Inflammatory macrophage treated with lipopolysaccharide for 4 hours (primary cell): Measurements from ENCODE around the gene WNK1.
A peak's percentile ranks its signal among the peaks of the same experiment; 100 is the strongest.
"Not testable (repeated sequence)": the region's sequence is repeated elsewhere in the genome, so short reads cannot be mapped to it uniquely, and the experiment has no call there.

ENCODE experiments used
- DNase-seq: peaks from one replicate; pipeline ENCODE4 v3.0.0-alpha.2; 2020

WNK1 gene

DNA sequence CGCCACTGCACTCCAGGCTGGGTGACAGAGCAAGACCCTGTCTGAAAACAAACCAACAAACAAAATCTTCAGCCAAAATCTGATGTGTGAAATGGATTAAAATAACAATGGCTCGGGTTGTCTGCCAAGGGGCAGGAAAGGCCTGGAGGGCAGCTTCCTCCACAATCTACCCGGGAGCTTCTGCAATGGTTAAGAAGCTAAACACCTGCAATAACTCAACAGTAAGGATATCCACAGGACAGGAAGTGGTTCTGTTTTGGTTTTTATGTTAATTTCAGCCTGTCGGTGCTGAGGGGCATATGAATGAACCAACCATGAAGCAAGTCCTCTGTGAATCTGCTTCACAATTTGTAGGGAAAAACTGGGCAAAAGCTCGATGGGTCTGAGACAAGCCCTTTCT lies 162.7 kb downstream of the WNK1 start:
- DNase-seq = no peak

DNA sequence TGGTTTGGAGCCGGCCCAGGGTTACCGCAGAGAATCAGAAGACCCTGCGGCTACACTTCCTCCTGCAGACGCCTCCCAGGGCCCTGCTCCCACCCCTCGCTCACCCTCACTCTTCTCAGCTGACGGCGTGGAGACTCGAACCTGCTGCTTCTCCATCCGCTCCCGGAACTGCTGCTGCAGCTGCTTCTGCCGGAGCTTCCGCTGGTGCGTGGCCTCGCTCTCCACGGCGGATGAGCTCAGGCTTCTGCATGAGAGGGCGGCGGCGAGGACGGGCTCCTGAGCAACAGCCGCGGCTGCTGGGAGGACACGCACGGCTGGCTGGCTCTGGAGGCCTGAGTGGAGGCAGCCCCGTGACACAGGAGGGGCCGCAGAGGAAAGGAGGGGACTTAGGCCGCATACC lies 163.9 kb downstream of the WNK1 start:
- DNase-seq = no peak

DNA sequence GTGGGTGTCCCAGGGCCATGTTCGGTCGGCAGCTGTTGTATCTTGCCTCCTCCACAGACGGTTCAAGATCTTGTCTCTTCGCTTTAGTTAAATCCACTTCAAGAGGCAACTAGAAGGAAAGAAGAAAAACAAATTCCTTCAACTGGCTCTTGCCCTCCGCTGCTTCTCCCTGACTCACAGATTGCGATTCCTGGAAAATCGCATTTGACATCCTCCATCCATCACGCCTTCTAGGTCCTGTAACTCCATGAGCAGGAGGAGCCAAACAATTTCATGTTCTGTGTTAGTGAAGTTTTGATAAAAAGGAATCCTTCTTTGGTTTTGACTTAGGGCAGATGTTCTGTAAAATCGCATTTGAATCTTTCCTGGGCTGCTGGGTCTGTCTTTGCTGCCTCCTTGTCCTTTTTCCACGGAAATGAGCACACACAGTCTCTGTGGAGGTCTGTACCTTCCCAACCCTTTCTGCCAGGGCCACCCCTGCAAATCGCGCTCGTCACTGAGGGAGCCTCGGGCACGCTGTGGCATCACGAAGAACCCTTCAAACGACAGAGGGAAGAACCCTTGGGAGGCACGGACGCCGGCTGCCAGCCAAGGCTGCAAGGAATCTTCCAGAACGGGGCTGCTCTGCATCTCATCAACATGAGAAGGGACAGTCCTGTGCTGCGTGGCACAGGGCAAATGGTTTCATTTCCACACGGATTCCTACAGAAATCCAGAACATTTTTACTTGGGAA lies 164.5 kb downstream of the WNK1 start:
- no peak for DNase-seq

DNA sequence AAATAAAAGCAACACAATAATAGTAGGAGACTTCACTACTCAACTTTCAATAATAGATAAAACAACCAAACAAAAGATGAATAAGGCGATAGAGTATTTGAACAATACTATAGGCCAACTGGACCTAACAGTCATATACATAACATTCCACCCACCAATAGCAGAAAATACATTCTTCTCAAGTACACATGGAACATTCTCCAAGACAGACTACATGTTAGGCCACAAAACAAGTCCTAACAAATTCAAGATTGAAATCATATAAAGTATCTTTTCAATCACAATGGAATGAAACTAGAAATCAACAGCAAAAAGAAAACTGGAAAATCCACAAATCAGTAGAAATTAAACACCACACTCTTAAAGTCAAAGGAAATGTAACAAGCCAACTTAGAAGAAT lies 168.3 kb downstream of the WNK1 start:
- DNase-seq = no peak

DNA sequence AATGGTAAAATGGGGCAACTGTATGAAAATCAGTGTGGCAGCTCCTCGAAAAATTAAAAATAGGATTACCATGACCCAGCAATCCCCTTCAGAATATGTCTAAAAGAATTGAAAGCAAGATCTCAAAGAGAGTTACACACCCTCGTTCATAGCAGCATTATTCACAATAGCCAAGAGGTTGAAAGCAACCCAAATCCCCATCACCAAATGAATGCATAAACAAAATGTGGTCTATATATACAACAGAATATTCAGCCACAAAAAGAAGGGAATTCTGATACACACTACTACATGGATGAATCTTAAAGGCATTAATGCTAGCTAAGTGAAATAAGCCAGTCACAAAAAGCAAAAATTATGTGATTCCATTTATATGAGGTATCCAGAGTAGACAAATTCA lies 169.9 kb downstream of the WNK1 start:
- DNase-seq = no peak

DNA sequence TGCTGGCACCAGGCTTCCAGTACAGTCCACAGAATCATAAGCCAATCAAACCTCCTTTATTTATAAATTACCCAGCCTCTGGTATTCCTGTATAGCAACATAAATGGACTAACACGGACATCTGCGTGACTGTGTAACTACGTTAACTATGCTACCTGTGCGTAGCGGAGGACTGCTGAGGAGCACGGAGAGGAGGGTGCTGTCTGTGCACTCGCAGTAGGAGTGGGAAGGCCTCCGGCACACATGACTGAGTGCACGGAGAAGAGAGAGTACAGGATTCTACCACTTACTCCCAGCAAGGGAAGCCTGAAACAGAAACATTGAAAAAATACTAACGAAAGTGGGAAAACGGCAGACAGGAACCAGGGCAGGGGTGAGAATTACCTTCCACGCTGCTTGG lies 174.3 kb downstream of the WNK1 start:
- DNase-seq = no peak

DNA sequence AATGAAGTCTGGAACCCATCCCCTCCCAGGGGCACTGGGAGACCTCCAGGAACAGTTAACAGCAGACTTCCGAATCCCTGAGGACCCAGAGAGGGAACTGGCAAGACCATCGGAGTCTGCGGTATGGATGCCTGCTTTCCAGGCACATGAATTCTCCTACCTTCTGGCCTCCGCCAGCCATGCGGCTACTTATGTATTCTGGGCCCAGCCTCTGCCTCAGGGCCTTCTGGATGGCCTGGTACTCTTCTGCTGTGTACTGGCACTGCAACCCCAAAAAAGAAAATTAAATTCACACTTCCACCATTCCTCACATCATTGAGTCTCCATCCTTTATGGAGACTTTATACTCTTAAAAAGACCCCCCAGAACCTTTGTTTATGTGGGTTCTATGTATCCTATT lies 178.7 kb downstream of the WNK1 start:
- DNase-seq = no peak

DNA sequence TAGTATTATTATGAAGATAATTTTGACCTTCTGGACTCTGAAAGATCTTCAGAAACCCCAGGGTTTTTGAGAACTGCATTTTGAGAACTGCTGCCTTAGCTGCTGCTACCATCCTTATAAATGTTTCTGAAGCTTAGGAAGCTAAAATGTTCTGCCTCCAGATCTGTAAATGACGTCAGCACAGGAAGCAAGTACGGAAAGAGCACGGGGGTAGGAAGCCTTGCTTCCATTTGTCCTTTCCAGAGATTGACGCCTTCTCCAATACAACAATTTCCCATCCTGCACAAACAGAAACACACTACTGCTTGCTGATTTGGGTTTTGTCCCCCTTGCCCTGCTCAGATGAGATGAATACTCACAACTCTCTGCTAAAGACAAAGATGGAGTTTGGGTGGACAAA lies 179.2 kb downstream of the WNK1 start:
- DNase-seq = no peak

DNA sequence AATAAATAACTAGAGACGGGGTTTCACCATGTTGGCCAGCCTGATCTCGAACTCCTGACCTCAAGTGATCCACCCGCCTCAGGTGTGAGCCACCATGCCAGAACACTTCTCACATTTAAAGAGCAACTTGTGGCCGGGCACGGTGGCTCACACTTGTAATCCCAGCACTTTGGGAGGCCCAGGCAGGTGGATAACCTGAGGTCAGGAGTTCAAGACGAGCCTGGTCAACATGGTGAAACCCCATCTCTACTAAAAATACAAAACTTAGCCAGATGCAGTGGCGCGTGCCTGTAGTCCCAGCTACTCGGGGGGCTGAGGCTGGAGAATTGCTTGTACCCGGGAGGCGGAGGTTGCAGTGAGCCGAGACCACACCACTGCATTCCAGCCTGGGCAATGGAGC lies 183.5 kb downstream of the WNK1 start:
- not testable (repeated sequence) for DNase-seq

DNA sequence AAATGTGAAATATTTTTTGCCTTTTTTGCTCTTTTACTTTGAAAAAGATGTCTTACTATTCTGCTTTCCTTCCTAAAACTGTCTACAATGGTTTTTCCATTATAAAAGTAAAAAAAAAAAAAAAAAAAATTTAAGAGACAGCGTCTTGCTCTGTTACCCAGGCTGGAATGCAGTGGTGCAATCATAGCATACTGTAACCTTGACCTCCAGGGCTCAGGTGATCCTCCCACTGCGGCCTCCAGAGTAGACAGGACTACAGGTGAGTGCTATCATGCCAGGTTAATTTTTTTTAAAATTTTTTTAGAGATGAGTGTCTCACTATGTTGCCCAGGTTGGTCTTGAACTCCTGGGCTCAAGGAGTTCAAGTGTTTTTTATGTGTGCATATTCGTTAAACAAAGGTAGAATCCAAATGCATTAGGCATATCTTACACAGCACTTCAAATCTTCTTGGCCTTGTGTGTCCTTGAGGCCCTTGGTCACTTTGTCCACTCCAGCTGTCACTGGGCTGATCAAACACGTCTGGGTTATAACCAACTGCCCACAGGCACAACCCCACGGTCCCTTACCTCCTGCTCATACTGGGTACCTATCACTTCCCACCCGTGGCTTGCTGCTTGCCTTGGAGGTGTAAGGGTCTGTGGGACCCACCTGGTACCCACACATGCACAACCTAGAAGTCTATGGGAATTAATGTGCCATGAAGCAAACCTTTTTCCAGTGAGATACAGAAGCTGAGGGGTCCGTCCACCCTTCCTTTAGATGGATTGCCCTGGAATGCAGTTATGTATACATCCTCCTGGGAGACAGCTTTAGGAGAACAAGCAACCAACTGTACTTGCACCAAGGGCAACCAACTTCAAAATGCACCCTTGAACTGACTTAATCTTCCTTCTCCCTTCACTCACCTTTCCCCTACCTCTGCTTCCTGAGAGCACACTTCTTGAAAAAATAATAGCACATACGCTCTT lies 184.3 kb downstream of the WNK1 start:
- no peak for DNase-seq

DNA sequence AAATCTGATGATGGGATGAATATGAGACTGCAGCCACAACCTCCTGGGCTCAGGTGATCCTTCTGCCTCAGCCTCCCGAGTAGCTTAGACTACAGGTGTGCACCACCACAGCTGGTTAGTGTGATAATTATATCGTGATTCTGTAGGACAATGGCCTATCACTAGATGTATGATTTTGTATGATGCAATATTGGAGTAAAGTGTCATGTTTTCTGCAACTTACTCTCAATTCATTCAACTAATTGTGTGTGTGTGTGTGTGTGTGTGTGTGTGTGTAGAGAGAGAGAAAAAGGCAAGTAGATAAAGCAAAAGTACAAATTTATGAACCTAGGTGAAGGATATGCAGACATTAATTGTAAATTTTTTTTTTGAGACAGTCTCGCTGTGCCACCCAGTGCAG lies 186.4 kb downstream of the WNK1 start:
- no peak for DNase-seq

DNA sequence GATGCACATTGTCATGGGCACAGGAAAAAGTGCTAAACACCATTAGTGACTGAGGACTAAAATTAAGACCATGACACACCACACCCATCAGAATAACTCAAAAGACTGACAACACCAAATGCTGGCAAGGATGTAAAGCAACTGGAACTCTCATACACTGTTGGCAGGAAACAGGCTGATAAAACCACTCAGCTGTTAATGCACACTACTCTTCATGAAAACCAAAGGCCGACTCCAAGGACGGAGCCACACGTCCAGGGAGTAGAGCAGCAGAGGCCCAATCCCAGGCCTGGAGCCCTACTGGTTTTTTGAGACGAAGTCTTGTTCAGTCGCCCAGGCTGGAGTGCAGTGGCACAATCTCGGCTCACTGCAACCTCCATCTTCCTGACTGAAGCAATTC lies 190.7 kb downstream of the WNK1 start:
- DNase-seq = no peak

DNA sequence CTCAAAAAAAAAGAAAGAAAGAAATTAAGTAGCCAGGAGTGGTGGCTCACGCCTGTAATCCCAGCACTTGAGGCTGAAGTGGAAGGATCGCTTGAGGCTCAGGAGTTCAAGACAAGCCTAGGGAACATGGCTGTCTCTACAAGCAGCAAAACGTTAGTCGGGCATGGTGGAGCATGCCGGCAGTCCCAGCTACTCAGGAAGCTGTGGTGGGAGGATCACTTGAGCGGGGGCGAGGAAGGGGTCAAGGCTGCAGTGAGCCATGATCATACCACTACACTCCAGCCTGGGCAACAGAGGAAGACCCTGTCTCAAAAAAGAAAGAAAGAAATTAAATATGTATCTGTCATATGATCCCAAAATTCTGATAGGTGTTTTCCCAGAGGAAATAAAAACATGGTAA lies 191.8 kb downstream of the WNK1 start:
- DNase-seq = no peak

DNA sequence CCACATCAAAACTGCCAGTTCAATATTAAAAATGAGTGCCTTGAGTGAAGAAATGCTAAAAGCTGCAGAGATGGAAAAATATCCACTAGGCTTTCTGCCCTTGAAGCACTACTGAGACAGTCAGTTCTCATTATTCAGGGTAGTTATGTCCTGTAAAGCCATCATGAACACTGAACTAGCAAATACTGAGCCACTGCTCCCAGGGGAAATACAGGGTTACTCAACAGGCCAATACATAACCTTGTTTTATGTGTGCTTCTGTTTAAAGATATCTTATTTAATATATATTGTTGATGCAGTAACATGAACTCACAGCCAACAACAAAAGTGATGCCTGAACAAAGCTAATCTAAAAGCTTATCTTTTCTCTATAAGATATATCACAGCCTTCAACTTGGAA lies 193.8 kb downstream of the WNK1 start:
- DNase-seq = peak; percentile 46

DNA sequence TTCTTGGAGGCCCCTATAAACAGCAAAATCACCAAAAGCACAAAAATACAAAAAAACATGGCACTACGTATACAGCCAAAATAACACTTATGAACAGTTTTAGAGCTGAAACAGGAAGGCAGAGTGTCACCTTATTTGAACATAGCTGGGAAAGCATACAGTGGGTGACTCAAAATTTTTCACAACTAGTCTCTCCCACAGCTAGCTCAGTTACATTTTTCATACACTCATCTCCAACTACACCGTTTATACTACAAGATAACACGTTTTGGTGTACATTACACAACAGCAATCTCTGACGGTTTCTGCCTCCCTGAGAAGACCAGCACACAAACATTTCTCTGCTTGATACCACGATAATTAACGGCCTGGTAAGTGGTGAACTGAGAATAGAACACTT lies 194.3 kb downstream of the WNK1 start:
- DNase-seq = peak; percentile 49

DNA sequence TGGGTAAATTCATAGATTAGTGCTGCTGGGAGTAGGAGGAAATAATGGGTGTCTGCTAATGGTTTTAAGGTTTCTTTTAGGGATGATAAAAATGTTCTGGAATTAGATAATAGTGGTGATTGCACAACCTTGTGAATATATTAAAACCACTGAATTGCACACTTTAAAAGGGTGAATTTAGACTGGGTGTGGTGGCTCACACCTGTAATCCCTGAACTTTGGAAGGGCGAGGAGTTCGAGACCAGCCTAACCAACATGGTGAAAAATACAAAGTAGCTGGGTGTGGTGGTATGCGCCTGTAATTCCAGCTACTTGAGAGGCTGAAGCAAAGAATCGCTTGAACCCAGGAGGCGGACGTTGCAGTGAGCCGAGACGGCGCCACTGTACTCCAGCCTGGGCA lies 195.9 kb downstream of the WNK1 start:
- no peak for DNase-seq

DNA sequence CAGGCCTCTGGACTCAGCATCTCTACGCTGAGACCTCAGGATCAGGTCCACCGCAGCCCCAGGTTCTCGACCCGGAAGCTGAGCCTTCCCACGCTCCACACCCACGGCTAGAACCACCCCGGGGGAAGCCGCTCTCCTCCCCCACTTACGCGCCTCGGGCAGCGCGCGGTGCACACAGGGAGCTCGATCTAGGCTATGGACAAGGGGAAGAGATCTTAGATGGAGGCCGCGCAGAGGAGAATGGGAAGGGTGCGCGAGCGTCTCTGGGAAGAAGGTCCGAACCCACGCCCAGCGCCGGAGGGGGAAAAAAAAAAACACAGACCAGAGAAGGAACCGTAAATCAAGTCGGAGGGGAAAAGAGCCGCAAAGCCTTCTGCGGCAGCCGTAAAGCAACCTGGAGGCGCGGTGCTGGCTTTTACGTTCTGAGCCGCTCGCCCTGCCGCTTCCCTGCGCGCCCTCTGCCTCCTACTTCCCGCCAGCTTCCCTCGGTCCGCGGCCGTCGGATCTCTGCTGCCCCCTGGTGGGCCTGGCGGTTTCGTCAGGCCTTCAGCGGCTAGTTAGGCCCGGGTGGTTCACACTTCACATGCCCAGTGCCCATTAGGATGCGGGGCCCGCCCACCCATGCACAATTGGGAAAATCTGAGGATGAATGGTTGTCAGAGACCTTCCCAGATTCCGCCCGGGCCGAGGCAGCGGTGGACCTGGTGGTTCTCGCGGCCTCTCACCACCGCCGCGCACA lies 197.2 kb downstream of the WNK1 start, which contains the start of gene RAD52:
Gene RAD52, minus strand, starts transcription at position 242 of the 739 bp plus-strand sequence. CDS start 16,636 bp downstream, outside the sequence.
- peak; percentile 99 for DNase-seq

DNA sequence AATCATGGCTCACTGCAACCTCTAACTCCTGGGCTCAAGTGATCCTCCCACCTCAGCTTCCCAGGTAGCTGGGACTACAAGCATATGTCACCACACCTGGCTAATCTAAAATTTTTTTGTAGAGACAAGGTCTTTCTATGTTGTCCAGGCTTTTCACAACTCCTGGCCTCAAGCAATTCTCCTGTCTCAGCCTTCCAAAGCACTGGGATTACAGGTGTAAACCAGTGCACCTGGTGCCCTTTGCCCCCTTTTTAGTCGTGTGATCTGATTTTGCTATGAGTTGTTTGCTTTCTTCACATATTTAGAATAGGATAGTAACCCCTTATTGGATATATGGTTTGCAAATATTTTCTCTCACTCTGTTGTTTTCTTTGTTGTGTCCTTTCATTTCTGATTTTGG lies 198.8 kb downstream of the WNK1 start:
- DNase-seq = no peak

DNA sequence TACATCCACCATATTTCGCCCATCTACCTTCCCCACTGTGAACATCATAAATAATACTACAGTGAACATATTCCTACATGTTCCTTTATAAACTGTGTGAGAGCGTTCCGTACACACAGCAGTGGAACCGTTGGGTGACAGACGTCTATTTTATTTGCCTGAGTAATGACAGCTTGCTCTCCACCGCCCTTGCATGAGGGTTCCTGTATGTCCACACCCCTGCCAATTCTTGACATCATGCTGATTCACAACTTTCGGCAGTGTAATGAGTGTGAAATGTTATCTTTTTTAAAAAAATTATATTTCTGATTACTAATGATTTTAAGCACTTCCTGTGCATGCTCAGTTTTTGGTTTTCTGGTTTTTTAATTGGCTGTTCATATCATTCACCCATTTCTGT lies 201.4 kb downstream of the WNK1 start:
- peak; percentile 43 for DNase-seq

DNA sequence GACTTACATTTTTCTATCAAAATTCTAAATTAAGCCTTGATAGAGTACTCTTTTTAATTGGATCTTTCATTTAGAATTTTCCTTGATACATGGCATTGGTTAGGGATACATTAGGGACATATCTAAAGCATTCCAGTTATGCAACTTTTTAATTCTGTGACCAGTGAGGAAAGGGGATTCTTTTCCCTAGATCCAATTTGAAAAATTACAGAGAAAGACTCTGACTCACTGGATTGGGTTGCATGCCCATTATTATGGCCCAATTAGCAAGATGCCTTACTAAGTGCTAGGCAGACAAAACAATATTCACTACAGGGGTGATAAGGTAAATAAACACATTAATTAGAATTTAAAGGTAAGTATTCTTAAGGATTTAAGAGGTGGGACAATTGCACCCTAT lies 202.4 kb downstream of the WNK1 start:
- no peak for DNase-seq

DNA sequence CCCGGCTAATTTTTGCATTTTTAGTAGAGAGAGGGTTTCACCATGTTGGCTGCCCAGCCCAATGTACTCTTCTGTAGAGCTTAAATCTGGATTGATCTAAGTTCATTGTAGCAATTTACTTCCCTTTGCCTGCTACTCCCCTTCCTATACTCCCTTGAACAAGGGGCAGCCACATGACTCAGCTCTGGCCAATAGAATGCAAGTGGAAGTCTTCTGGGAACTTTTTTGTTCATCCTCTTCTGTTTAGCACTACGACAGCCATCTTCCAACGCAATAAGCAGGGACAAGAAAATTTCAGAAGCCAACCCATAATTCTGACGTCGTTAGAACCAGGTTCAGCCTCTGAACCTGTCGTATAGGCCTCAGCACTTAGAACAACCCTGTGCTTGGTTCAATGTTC lies 203.6 kb downstream of the WNK1 start:
- DNase-seq = no peak

DNA sequence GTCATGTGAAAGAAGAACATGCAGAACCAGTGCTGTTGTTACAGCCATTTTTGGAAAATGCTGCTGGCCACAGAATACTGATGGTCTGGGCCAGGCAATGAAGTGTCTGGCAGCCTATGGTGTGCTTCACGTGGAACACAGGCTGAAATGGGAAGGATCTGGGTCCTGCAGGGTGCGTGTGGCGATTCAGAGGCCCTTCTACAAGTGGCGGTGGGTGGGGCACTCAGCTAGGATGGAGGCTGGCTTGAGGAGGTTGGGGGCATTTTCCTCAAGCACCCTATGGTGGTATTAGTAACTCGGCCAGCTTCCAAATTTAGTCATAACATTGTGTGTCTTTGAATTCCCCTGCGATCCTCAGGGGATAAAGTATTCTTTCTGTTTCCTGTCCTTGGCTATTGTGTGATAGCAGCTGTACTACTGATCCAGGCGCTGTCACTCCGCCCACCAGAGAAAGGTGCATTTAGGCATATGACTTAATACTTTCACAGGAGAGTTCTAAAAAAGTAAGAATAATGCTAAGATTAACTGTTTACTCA lies 206.3 kb downstream of the WNK1 start:
- DNase-seq = no peak
